Stimulated activated CD4-positive, alpha-beta T cell treated with anti-CD3 and anti-CD28 coated beads, Interleukin-4, amount 100 ng/mL, for 1 hour (primary cell): Measurements from ENCODE around the gene KIAA0513.

Experiments used
- DNase-seq: peaks from one replicate; pipeline ENCODE4 v3.0.0-alpha.2; 2020

The KIAA0513 gene

DNA sequence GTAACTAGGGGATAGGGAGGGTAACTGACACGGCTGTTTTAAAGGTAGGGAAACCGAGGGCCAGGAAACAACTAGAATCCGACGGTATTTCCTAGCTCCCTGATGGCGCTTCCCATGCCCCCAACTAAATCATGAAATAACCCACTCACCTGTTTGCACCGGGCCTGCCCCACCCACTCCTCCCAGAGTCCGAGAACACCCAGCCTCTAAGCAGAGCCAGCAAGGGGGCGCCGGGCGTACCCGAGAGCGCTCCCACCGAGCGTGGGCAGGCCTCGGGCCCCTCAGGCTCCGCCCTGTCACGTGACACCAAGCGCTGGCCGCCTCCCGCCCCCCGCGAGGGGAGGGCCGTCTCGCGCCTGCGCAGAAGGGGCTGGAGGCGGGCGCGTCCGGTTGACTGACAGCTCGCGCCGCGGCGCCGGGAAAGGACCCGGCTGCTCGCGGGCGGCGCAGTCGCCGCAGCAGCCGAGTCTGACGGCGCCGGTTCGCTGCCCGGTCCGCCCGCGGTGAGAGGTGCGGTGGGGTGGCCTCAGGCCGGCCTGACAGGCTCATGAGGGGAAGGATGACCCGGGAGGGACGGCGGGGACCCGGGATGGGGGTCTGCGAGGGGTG lies at the start of gene KIAA0513:
TSS of gene KIAA0513 (plus strand) at position 447 of the 609 bp plus-strand sequence. CDS start 39,277 bp downstream, outside the sequence.
- peak; percentile 97 for DNase-seq

- DNase-seq = no peak
These were observed 48.1 kb upstream of the KIAA0513 start for GRCh38 chr16:84979516-84979915.

DNA sequence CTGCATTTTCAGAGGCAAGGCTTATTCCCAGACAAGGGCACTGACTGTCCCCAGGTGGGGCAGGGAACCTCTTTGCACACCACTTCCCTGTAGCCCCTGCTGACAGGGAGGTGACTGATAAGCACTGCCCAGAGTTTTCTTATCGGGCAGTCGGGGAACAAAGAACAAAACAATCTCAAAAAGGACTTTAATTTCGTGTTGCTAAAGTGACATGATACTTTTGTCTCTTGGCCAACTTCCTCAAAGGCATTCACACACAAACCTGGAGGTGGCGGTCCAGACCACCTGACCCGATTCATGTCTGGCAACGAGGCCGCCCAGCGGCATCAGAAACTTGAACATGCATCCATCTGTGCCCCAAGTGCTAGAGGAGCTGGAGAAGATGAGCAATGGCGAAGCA lies 45.2 kb upstream of the KIAA0513 start:
- DNase-seq = no peak

DNA sequence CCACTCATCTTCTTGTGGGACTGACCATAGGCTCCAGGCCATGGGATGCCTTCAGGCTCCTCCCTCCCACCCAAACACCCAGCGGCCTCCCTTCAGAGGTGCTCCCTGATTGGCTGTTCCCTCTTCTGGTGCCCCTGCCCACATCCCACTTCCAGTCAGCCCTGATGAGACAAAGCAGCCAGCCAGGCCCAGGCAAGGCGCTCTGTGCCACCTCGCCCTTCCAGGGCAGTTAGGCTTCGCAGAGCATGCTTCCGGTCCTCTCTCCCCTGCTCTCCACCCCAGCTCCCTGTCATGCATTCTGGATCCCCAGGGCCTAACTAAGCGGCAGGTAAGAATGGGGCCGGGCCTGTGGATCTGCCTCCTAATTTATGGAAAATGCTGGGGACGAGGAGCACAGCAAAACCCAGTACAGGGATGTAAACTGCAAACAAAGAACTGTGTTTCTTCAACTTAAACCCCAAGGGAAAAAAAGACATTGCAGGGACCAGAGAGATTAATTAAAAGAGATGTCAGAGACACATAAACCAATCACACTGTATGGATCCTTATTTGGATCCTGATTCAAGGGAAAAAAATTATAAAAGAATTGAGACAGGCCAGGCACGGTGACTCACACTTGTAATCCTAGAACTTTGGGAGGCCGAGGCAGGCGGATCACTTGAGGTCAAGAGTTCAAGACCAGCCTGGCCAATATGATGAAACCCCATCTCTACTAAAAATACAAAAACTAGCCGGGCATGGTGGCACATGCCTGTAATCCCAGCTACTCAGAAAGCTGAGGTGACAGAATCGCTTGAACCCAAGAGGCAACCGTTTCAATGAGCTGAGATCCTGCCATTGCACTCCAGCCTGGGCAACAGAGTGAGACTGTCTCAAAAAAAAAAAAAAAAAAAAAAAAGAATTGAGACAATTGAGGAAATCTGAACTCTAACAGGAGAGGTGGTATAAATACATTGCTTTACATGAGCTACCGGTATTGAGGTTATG lies 42.2 kb upstream of the KIAA0513 start:
- DNase-seq = no peak

GRCh38 chr16:84986102-84986501 lies 41.5 kb upstream of the KIAA0513 start:
- peak; percentile 54 for DNase-seq

DNA sequence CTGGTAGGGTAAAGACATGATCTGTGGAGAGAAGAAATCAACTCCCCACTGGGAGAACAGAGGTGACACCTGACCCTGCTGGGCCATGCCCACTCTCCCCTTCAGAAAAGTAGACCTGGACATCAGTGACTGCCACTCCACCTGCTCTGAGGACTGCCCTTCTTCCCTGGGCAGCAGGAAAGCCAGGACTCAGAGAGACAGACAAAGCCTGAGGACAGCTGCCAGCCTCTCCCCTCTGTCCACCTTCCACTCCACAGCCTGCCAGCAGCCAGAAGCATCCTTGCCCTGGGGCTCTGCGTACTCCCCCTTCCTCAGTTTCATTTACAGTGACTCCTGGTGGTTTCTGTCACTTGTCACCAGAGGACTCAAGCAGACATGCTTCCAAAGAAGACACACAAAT lies 40.7 kb upstream of the KIAA0513 start:
- DNase-seq = no peak

GRCh38 chr16:84988328-84989080 lies 39.1 kb upstream of the KIAA0513 start:
- no peak for DNase-seq

DNA sequence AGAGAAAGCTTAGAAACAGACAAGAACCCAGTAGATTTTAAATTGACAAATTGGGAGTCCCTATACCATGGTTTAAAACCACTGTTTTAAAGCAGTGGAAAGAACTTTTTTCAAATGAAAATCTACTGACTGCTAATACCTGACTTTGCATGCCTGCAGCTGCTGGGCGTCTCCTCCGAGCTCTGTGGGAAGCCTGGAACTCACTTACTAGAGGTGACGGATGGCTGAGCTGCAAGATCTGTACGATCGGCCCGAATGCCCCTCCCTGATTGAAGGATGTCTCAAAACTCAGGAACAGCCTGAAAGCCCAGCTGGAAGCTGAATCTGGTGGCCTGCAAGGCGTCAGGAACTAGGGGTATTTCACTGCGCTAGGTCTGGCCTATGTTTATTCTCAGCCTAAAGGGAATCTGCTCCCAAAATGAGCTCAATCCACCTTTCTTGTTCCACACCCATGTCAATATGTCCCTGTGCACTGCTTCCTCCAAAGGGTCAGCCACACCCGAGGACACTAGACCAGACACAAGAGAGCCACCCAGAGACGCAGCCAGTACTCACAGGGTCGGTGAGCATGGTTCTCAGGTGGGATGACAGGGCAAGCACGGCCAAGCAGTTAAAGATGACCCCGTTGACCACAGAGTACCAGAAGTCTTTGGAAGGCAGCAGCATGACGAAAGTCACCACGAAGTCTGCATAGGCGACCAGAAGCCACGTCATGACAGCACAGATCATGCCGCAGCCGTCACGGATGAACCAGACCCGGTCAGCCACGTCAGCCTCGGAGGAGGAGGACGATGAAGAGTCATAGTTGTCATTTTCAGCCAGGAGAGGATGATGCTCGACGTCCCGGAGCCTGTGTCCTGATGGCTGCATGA lies 37.6 kb upstream of the KIAA0513 start:
- no peak for DNase-seq

GRCh38 chr16:84990782-84991181 lies 36.8 kb upstream of the KIAA0513 start:
- DNase-seq = no peak

GRCh38 chr16:84992717-84993075 lies 34.9 kb upstream of the KIAA0513 start:
- no peak for DNase-seq

DNA sequence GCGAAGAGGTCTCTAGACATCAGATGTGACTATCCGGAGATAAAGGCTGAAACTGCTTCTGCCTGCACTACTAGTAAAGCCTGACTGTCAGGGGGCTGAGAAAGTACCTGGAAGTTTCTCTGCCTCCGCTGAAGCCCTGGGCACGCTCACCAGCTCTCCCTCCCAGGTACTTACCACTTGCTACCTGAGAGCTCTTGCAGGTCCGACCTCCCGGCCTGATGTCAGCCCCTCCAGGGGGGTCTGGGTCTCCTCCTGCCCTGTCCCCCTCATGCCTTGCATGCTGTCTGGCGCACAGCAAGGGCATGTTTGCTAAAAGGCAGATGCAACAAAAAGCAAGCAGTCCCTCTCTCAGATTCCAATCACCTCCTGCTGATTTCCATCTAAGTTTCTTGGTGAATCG lies 33.7 kb upstream of the KIAA0513 start:
- DNase-seq = no peak

DNA sequence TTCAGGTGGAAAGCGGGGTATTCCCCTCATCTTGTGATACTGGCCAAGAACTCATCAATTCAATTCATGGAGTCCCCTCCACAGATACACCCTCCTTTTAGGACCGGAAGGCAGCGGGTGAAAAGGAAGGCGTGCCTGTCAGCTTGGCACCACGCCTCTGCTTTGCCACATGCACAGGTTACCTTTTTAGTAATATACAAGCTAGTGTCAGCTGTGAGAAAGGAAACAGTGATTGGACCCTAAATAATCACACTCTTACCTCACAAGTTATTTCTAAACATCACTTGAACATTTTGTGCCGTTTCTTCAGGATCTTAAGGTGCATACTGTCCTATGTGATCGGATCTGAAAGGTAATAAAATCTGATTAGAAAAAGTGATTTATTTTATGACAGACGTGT lies 31.9 kb upstream of the KIAA0513 start:
- DNase-seq = no peak

GRCh38 chr16:84996365-84996764 lies 31.2 kb upstream of the KIAA0513 start:
- no peak for DNase-seq

GRCh38 chr16:84999200-84999599 lies 28.4 kb upstream of the KIAA0513 start:
- no peak for DNase-seq

GRCh38 chr16:84999857-85000480 lies 27.6 kb upstream of the KIAA0513 start:
- DNase-seq = no peak

- no peak for DNase-seq
These were observed 25.5 kb upstream of the KIAA0513 start for GRCh38 chr16:85002099-85002541.

DNA sequence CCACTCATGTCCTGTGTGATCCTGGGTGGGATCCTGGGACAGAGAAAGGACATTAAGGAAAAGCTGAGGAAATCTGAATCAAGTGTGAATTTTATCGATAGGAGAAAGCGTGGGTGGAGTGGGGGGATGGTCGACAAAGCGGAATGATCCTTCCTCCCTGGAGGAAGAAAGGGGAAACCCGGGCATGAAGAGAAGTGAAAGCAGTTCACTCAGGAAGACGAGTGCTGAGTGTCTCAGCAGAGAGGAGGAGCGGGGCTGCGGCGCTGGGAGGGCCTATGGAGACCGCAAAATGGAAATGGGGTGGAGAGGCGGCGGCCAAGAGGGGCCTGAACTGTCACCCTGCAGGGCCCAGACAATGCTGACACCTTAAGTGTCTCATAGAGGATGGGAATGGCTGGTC lies 25.0 kb upstream of the KIAA0513 start:
- DNase-seq = no peak

GRCh38 chr16:85003076-85003475 lies 24.5 kb upstream of the KIAA0513 start:
- no peak for DNase-seq

DNA sequence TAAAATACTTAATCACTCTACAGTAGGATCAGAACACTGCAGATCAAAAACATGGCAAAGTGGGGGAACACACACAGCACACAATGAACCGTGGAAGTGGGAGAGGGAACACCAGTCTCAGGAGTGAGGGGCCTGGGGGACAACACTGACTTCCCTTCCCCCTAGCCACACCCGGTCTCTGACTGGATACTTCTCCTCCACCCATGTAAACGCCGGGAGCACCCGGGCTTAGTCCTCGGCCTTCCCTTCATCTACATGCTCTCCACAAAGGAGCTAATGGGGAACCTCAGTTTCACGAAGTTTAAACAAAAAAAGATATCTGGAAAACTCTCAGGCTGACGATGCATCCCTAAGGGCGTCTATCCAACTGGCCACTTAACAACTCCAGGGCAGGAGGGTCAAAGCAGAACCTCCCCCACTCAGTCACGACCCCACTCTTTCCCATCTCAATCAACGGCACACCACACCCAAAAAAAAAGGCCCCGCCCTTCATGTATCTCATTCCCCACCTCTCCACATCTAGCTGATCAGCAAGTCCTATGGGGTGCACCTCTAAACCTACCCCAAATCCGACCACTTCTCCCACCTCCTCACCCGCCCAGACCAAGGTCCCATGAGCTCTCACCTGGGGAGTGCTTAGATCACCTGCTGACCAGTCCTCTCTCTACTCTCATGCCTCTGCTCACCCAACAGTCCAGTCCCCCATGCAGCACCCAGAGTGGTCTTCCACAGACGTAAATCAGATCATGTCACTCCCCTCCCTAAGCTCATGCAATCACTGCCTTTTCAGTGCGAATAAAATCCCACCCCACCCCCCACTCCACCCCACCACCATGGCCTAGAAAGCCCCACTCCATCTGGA lies 23.6 kb upstream of the KIAA0513 start:
- DNase-seq = no peak

DNA sequence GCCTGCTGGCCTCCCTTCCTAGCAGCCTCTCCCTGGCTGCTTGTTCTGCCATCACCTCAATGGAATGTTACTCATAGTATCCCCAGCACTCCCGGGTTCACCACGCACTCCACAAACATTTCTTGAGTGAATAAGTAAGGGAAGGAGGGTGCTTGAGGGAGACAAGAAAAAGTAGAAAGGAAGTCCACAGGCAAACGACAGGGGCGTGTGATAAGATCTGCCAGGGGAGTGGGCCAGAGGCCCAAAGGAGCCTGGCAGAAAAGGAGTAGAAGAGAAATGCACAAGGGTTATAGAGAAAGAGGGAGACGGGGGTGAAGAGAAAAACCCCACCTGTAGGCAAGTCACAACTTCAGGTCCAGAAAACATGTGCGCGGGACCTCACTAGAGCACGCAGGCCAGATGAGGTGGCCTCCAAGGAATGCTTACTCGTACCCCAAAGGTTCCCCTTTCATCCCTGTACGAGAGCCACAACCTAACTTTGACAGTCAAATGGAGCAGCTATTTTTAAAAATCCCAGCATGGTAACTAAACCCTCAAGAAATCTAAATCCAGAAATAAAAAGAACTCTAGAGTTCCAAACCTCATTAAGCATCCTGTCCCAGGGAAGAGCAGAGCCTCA lies 22.9 kb upstream of the KIAA0513 start:
- no peak for DNase-seq
